ENCODE results near the gene XPC. TPM values are rescaled to one million over a fixed set of nuclear protein-coding genes. Genes with fewer than 3 reads are reported as not detected.
"Not testable (repeated sequence)": the region's sequence is repeated elsewhere in the genome, so short reads cannot be mapped to it uniquely, and the experiment has no call there.

Gene XPC
- total RNA-seq, 1 donor from 2014 or later = 31.8 TPM

- TF ChIP-seq, protein P1, sequence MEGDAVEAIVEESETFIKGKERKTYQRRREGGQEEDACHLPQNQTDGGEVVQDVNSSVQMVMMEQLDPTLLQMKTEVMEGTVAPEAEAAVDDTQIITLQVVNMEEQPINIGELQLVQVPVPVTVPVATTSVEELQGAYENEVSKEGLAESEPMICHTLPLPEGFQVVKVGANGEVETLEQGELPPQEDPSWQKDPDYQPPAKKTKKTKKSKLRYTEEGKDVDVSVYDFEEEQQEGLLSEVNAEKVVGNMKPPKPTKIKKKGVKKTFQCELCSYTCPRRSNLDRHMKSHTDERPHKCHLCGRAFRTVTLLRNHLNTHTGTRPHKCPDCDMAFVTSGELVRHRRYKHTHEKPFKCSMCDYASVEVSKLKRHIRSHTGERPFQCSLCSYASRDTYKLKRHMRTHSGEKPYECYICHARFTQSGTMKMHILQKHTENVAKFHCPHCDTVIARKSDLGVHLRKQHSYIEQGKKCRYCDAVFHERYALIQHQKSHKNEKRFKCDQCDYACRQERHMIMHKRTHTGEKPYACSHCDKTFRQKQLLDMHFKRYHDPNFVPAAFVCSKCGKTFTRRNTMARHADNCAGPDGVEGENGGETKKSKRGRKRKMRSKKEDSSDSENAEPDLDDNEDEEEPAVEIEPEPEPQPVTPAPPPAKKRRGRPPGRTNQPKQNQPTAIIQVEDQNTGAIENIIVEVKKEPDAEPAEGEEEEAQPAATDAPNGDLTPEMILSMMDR (IDR thresholded peaks at IDR 0.05) = no peak
- peaks cover 53% of the 10 kb centered on the region for H3K36me3 ChIP-seq
- ATAC-seq = no peak
Observed at GRCh38 chr3:14113965-14114635, 64.3 kb downstream of the XPC start.

DNA sequence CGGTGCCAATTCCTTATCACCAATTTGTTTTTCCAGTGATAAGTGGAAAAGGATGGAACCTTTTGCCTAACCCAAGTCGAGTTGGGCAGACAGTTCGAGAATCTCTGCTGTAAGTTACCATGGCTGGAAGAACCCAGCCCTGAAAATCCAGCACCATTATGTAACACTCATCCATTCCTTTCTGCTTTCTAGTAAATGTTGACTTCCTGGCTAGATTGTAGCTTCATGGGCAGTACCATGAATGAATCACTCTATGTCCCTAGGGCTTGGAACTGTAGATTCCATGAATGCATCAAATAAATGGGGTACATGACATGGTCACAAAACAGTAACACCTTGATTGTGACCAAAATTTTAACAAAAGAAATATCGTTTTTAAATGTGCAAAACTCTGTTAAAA lies 67.7 kb downstream of the XPC start:
- Histone ChIP-seq H3K36me3 (peaks cover 46% of the 10 kb centered on the region), H3K27ac (no peak overlapping the region), H3K4me1 (no peaks in the 10 kb centered on the region), H3K4me3 (no peak overlapping the region), H3K27me3 (ENCODE audit: low read depth) (no peaks in the 10 kb centered on the region), H3K9me3 (no peaks in the 10 kb centered on the region)
- intact Hi-C loops (cut with DNase I) = no loop called here
- DNase-seq = no peak
- TF ChIP-seq, protein P1 (IDR thresholded peaks at IDR 0.05) = no peak
- ATAC-seq = no peak

More at GRCh38 chr3:14113965-14114635, 64.3 kb downstream of the XPC start:
- Histone ChIP-seq H3K4me1 (peaks cover 13% of the 10 kb centered on the region), H3K27ac (no peak overlapping the region), H3K27me3 (ENCODE audit: low read depth) (no peaks in the 10 kb centered on the region), H3K4me3 (no peak overlapping the region), H3K9me3 (no peaks in the 10 kb centered on the region)
- intact Hi-C loops (cut with DNase I) = no loop called here
- DNase-seq = no peak

- H3K27me3 ChIP-seq (ENCODE audit: low read depth); intact Hi-C loops (cut with DNase I); H3K9me3 ChIP-seq; DNase-seq; H3K4me3 ChIP-seq; H3K27ac ChIP-seq; ATAC-seq; H3K4me1 ChIP-seq: not testable (repeated sequence)
- peaks cover 37% of the 10 kb centered on the region for H3K36me3 ChIP-seq
Observed at GRCh38 chr3:14109821-14110220, 68.6 kb downstream of the XPC start.

GRCh38 chr3:14097616-14098391 lies 80.6 kb downstream of the XPC start:
- DNase-seq = no peak
- Histone ChIP-seq H3K36me3 (no peaks in the 10 kb centered on the region), H3K4me1 (no peaks in the 10 kb centered on the region), H3K9me3 (no peaks in the 10 kb centered on the region), H3K27me3 (ENCODE audit: low read depth) (no peaks in the 10 kb centered on the region), H3K4me3 (no peak overlapping the region), H3K27ac (no peak overlapping the region)
- intact Hi-C loops (cut with DNase I) = no loop called here
- TF ChIP-seq, protein P1 (IDR thresholded peaks at IDR 0.05) = no peak
- ATAC-seq = no peak

DNA sequence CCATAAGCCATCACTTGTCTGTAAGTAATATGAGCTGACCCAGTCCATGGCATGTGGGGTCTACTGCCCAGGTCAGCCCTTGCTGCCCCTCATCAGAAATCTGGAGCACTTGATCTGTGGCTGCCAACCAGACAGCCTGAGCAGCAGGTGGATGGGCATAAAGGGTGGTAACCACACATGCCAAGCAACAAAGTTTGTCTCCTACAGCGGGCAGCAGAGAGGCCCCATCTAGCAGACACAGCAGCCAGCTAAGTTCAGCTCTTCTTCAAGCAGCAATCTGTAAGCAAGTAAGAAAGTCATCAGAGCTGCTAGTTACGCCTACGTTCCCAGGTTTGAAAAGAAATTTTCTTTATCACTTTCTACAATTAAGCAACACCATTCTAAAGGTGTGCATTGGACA lies 81.7 kb downstream of the XPC start:
- TF ChIP-seq, protein P1 (IDR thresholded peaks at IDR 0.05) = no peak
- no peak overlapping the region for H3K27ac ChIP-seq
- H3K4me3 ChIP-seq = no peak overlapping the region
- H3K36me3 ChIP-seq = no peaks in the 10 kb centered on the region
- intact Hi-C loops (cut with DNase I) = no loop called here
- no peak for ATAC-seq
- H3K4me1 ChIP-seq = no peaks in the 10 kb centered on the region
- no peaks in the 10 kb centered on the region for H3K27me3 ChIP-seq (ENCODE audit: low read depth)
- DNase-seq = no peak
- no peaks in the 10 kb centered on the region for H3K9me3 ChIP-seq

Other genes with a start within 250 kb of the XPC start
- gene CHCHD4, start 53.7 kb downstream of the XPC start, total RNA-seq = 12.6 TPM
- gene TMEM43, start 53.5 kb downstream of the XPC start, total RNA-seq = 73.7 TPM
- gene LSM3, start 216 bp upstream of the XPC start, total RNA-seq = 9.5 TPM
- 84.0 TPM for gene SLC6A6, start 224.0 kb upstream of the XPC start, total RNA-seq